ENCODE measurements around the gene CADM1.

GRCh38 chr11:115263799-115264656 is 240.2 kb downstream of the CADM1 start:
- TF ChIP-seq EZH2 (IDR thresholded peaks at IDR 0.05; ENCODE audit: borderline replicate concordance) (no peak), CTCF (IDR thresholded peaks at IDR 0.05; ENCODE audit: poor library complexity) (no peak), EZH2phosphoT487 (IDR thresholded peaks at IDR 0.05; ENCODE audit: low read depth, severe bottlenecking, unreplicated experiment) (no peak)
